T-helper 17 cell (primary cell): ENCODE results near the gene ANKRD29. TPM values are rescaled to one million over a fixed set of nuclear protein-coding genes. Genes with fewer than 3 reads are reported as not detected.

Experiments used
- ATAC-seq: fragments of 150-1000 bp; cut with Tn5 transposase; 2 replicates; pipeline ENCODE4 v1.10.0; 2021; ENCODE audit warnings: mild to moderate bottlenecking, moderate library complexity
- DNase-seq, 3 donors: peaks; one replicate each; pipeline versions ENCODE4 v3.0.0 to v3.0.0-alpha.2; 2020 to 2021
- H3K9me3 ChIP-seq: one replicate; pipeline ENCODE4 v1.7.0; 2013; ENCODE audit warnings: low read length, mild to moderate bottlenecking; ENCODE audit not compliant: control insufficient read depth, poor library complexity, severe bottlenecking
- H3K27ac Mint-ChIP-seq: one replicate; pipeline ENCODE4 v1.8.0; 2022; ENCODE audit warnings: mild to moderate bottlenecking, moderate library complexity, mixed read lengths
- H3K27me3 Mint-ChIP-seq: one replicate; pipeline ENCODE4 v1.8.0; 2022; ENCODE audit warnings: mixed read lengths
- H3K36me3 Mint-ChIP-seq: one replicate; pipeline ENCODE4 v1.8.0; 2022; ENCODE audit warnings: low read depth, mixed read lengths
- H3K4me1 Mint-ChIP-seq: one replicate; pipeline ENCODE4 v1.8.0; 2022; ENCODE audit warnings: mild to moderate bottlenecking, mixed read lengths
- H3K4me3 Mint-ChIP-seq: one replicate; pipeline ENCODE4 v1.8.0; 2022; ENCODE audit warnings: mild to moderate bottlenecking, moderate library complexity, mixed read lengths
- total RNA-seq, 4 donors: library from RNA in 2 of 4; stranded (reverse) in 2 of 4; gene quantifications; one replicate each; pipeline ENCODE4 v1.2.3 and lab custom pipeline; 2022 to 2026

The ANKRD29 gene
- total RNA-seq, 2 donors from 2014 or later = 0.25 to 0.26 TPM

GRCh38 chr18:23612434-23613090 is 50.1 kb downstream of the ANKRD29 start:
- peaks cover 21% of the 10 kb centered on the region for H3K27me3 Mint-ChIP-seq
- no peaks in the 10 kb centered on the region for H3K36me3 Mint-ChIP-seq
- H3K4me3 Mint-ChIP-seq = no peak overlapping the region
- no peak overlapping the region for H3K27ac Mint-ChIP-seq
- ATAC-seq (no peak), DNase-seq (no peak)
- no peaks in the 10 kb centered on the region for H3K9me3 ChIP-seq
- peaks cover 3% of the 10 kb centered on the region for H3K4me1 Mint-ChIP-seq

GRCh38 chr18:23609390-23610023 is 53.2 kb downstream of the ANKRD29 start:
- Mint-ChIP-seq H3K4me1 (peaks cover 4% of the 10 kb centered on the region), H3K27me3 (peaks cover 26% of the 10 kb centered on the region), H3K27ac (no peak overlapping the region), H3K4me3 (no peak overlapping the region), H3K36me3 (no peaks in the 10 kb centered on the region)
- ATAC-seq (no peak), DNase-seq (no peak)
- H3K9me3 ChIP-seq = no peaks in the 10 kb centered on the region

- ATAC-seq (no peak), DNase-seq (no peak)
- Mint-ChIP-seq H3K27ac (no peak overlapping the region), H3K36me3 (no peaks in the 10 kb centered on the region), H3K4me3 (no peak overlapping the region), H3K4me1 (peaks cover 4% of the 10 kb centered on the region), H3K27me3 (peaks cover 26% of the 10 kb centered on the region)
- no peaks in the 10 kb centered on the region for H3K9me3 ChIP-seq
Measured at GRCh38 chr18:23608211-23608610, 54.5 kb downstream of the ANKRD29 start.

GRCh38 chr18:23605941-23606340 is 56.8 kb downstream of the ANKRD29 start:
- Mint-ChIP-seq H3K4me3 (no peak overlapping the region), H3K27ac (no peak overlapping the region), H3K27me3 (peaks cover 20% of the 10 kb centered on the region), H3K4me1 (peaks cover 4% of the 10 kb centered on the region), H3K36me3 (no peaks in the 10 kb centered on the region)
- no peak for DNase-seq
- no peak for ATAC-seq
- no peaks in the 10 kb centered on the region for H3K9me3 ChIP-seq

- DNase-seq (no peak), ATAC-seq (no peak)
- Mint-ChIP-seq H3K36me3 (no peaks in the 10 kb centered on the region), H3K27me3 (peaks cover 8% of the 10 kb centered on the region), H3K4me1 (no peaks in the 10 kb centered on the region), H3K27ac (no peak overlapping the region), H3K4me3 (no peak overlapping the region)
- H3K9me3 ChIP-seq = no peaks in the 10 kb centered on the region
Measured at GRCh38 chr18:23599809-23600208, 62.9 kb downstream of the ANKRD29 start.

- Mint-ChIP-seq H3K4me1 (no peaks in the 10 kb centered on the region), H3K27me3 (peaks cover 16% of the 10 kb centered on the region), H3K27ac (no peak overlapping the region), H3K36me3 (no peaks in the 10 kb centered on the region), H3K4me3 (no peak overlapping the region)
- no peaks in the 10 kb centered on the region for H3K9me3 ChIP-seq
- DNase-seq (no peak), ATAC-seq (no peak)
Measured at GRCh38 chr18:23596183-23596582, 66.5 kb downstream of the ANKRD29 start.

- Mint-ChIP-seq H3K27ac (no peak overlapping the region), H3K4me3 (no peak overlapping the region), H3K36me3 (no peaks in the 10 kb centered on the region), H3K4me1 (no peaks in the 10 kb centered on the region), H3K27me3 (peaks cover 16% of the 10 kb centered on the region)
- no peak for DNase-seq
- ATAC-seq = no peak
- H3K9me3 ChIP-seq = no peaks in the 10 kb centered on the region
Measured at GRCh38 chr18:23595591-23595990, 67.1 kb downstream of the ANKRD29 start.

GRCh38 chr18:23593720-23594119 is 69.0 kb downstream of the ANKRD29 start:
- H3K4me1 Mint-ChIP-seq = no peaks in the 10 kb centered on the region
- H3K36me3 Mint-ChIP-seq = no peaks in the 10 kb centered on the region
- no peaks in the 10 kb centered on the region for H3K9me3 ChIP-seq
- no peak for ATAC-seq
- peaks cover 16% of the 10 kb centered on the region for H3K27me3 Mint-ChIP-seq
- H3K4me3 Mint-ChIP-seq = no peak overlapping the region
- no peak overlapping the region for H3K27ac Mint-ChIP-seq
- no peak for DNase-seq

GRCh38 chr18:23592911-23593310 is 69.8 kb downstream of the ANKRD29 start:
- Mint-ChIP-seq H3K4me3 (no peak overlapping the region), H3K36me3 (no peaks in the 10 kb centered on the region), H3K27ac (no peak overlapping the region), H3K27me3 (peaks cover 15% of the 10 kb centered on the region), H3K4me1 (no peaks in the 10 kb centered on the region)
- no peak for DNase-seq
- no peak for ATAC-seq
- H3K9me3 ChIP-seq = no peaks in the 10 kb centered on the region

GRCh38 chr18:23591011-23591410 is 71.7 kb downstream of the ANKRD29 start:
- H3K36me3 Mint-ChIP-seq = no peaks in the 10 kb centered on the region
- H3K27me3 Mint-ChIP-seq = peaks cover 8% of the 10 kb centered on the region
- peaks cover 5% of the 10 kb centered on the region for H3K4me1 Mint-ChIP-seq
- ATAC-seq (no peak), DNase-seq (no peak)
- H3K27ac Mint-ChIP-seq = no peak overlapping the region
- no peaks in the 10 kb centered on the region for H3K9me3 ChIP-seq
- no peak overlapping the region for H3K4me3 Mint-ChIP-seq

GRCh38 chr18:23588836-23589560 is 73.7 kb downstream of the ANKRD29 start:
- no peak for ATAC-seq
- Mint-ChIP-seq H3K4me3 (no peak overlapping the region), H3K27me3 (peaks cover 7% of the 10 kb centered on the region), H3K36me3 (no peaks in the 10 kb centered on the region), H3K4me1 (peaks cover 11% of the 10 kb centered on the region), H3K27ac (no peak overlapping the region)
- no peak for DNase-seq
- no peaks in the 10 kb centered on the region for H3K9me3 ChIP-seq

GRCh38 chr18:23587220-23587642 is 75.5 kb downstream of the ANKRD29 start:
- DNase-seq (no peak), ATAC-seq (no peak)
- H3K4me3 Mint-ChIP-seq = peak overlapping the region; percentile 90
- H3K4me1 Mint-ChIP-seq = peaks cover 19% of the 10 kb centered on the region
- H3K36me3 Mint-ChIP-seq = no peaks in the 10 kb centered on the region
- H3K27me3 Mint-ChIP-seq = no peaks in the 10 kb centered on the region
- H3K27ac Mint-ChIP-seq = peak overlapping the region; percentile 91
- H3K9me3 ChIP-seq = no peaks in the 10 kb centered on the region

GRCh38 chr18:23586249-23587196 is 76.2 kb downstream of the ANKRD29 start, which contains the start of gene NPC1:
TSS of gene NPC1 (minus strand) at chr18:23586506. CDS start at chr18:23586343, 163 bp downstream.
- Mint-ChIP-seq H3K4me1 (peaks cover 24% of the 10 kb centered on the region), H3K36me3 (no peaks in the 10 kb centered on the region), H3K27me3 (no peaks in the 10 kb centered on the region), H3K27ac (peak within 1 kb of the TSS; percentile 91), H3K4me3 (peak within 1 kb of the TSS; percentile 90)
- peak; percentile 93 for ATAC-seq
- DNase-seq = peak; percentile 86 to 92 (median 90)
- H3K9me3 ChIP-seq = no peaks in the 10 kb centered on the region
